Stimulated activated CD4-positive, alpha-beta T cell treated with anti-CD3 and anti-CD28 coated beads, Interleukin-12 subunit alpha, Interleukin-12 subunit beta, amount 100 ng/mL, for 48 hours (primary cell): ENCODE data around the gene CDH13.

ENCODE experiments used
- DNase-seq, 3 donors: peaks; one replicate each; pipeline ENCODE4 v3.0.0-alpha.2; 2020; ENCODE audit warnings: low read depth in 2 of 3, low spot score in 1 of 3

The CDH13 gene

DNA sequence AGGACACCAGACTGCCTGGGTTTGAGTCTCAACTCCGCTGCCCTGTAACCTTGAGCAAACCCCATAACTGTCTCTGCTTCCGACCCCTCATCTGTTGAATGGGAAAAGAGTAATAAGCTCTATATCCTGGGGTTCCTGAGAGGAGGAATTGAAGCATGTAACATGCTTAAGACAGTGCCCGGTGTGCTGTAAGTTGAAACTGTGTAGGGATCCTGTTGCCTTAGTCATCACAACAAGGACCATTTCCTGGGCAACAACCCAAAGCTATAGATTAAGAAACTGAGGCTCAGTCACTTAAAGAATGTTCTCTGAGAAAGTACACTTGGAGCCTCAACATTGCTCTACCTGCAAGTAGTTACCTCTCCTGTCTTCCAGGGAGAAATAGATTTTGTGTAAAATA is 23.0 kb downstream of the CDH13 start:
- no peak for DNase-seq

DNA sequence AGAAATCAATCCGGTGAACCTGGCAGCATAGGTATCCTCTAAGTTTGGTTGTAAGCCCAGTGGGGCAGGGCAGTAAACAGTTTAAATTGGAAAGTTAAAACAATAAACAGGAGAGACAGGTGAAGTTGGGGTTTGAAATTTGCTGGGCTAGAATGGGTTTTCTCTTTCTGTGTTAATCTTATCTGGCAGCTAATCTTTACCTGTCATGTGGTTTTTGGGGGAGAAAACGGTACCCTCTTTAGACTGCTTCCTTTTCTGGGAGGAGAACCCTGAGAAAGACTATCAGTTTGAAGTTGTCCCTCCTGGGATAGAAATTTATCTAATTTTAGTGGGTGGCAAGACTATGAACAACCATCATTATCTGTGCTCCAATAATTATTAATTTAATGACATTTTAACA is 24.0 kb downstream of the CDH13 start:
- DNase-seq: no peak

DNA sequence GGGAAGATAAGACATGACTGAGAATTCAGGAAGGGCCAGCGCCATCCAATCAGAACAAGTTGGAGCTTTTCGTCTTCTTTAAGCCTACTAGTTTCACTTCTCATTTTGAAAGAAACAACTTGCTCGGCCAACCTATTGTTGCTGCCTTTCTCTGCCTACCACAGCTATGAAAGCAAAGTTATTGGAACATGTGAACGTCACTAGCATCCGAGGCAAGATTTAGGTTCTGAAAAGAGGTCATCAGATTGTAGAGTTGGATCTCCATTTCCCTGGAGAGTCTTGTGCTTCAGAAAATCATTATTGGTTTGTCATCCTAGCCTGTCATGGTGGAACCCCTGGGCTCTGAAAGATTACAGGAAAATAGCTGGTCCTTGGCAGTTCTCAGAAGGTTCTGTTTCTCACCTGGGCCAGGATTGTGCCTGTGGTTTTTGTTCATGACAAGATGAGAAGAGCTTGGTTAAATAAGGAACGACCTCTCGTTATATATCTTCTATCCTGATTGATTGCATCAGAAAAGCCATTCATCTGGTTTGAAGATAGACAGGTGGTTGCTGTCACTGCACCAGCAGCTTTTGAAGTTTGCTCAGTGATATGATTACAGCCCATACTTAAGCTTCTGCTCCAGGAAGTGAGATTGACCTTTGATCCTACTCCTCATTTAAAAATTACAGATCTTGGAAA is 25.3 kb downstream of the CDH13 start:
- DNase-seq: no peak

DNA sequence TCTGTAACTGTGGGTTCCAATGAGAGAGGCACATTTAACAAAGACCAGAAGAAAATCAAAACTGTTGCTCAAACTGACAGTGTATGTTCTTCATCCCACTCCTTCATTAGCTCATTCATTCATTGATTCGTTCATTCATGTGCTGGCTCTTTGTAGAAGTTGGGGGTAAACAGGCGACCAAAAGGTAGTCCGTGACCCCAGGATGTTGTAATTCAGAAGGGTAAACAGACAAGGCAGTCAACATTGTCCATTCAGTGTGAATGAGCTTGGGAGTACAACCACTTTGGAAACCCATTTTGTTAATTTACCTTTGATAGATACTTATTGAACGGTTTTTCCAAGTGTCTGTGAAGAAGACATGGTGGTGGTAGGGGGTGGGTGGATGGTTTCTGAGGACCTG is 26.1 kb downstream of the CDH13 start:
- no peak for DNase-seq

DNA sequence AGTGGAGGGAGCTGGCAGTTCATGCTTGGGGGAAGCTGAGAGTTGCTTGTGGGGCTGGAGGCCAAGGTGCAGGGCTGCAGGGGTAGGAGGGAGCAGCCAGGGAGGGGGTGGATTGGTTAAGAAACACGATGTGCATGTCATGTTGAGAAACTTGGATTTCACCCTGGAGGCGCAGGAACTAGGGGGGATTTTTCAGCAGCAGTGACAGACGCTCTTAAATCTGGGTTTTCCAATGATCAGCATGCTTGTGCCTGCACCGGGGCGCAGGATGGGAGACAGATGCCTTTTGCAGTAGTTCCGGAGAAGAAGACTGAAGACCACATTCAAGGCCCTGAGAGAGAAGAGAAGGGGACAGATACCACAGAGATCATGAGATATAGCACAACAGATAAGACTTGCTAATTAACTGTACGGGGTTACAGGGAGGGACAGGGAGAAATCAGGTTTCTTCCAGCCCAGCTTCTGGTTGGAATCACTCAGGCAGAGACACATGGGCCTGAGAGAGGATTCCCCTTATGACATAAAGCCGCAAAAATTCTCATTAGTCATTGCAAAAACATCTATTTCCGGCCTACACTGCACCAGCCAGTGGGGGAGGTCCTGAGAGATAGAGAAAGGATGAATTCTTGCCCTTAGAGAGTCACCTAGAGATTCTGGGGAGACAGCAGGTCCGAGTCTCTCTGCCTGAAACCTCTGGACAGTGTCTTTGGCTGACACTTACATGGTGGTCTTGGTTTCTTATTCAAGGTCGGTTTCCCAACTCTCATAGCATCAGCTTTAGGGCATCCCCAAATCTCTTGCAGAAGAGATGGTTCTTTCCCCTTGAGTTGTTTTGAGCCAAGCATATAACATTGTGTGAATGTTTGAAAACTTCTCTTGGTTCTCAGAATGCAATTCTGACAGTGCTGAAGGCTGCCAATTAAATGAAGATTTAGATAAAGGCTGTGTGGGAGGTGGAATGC is 27.1 kb downstream of the CDH13 start:
- peak in 1 of 3 donors; percentile 28 for DNase-seq

DNA sequence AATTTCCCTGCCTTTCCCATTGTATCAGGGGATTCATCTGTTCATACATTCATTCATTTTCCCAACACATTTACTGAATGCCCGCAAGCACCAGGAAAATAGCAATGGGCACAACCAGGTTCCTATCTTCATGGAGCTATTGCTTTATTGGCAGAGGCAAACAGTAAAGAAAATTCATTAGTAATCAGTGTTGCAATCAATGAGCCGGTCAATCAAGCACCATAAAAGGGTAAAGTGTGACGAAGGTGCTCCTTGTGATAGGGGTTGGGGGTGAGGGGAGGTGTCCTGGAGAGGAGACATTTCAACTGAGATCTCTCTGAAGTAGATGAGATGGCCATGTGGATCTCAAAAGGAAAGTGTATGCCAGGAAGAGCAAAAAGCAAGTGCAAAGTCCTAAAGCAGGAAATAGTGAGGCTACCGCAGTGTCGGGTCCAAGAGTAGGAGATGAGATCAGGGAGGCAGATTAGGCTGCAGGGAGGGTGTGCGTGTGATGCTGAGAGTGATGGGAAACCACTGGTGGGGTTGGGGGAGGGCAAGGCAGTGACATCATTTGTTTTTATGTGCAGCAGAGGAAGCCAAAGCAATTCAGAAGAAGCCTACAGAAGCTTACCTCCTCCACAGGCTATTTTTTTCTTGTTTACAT is 28.4 kb downstream of the CDH13 start:
- DNase-seq: peak in 2 of 3 donors; percentile 50 to 64

DNA sequence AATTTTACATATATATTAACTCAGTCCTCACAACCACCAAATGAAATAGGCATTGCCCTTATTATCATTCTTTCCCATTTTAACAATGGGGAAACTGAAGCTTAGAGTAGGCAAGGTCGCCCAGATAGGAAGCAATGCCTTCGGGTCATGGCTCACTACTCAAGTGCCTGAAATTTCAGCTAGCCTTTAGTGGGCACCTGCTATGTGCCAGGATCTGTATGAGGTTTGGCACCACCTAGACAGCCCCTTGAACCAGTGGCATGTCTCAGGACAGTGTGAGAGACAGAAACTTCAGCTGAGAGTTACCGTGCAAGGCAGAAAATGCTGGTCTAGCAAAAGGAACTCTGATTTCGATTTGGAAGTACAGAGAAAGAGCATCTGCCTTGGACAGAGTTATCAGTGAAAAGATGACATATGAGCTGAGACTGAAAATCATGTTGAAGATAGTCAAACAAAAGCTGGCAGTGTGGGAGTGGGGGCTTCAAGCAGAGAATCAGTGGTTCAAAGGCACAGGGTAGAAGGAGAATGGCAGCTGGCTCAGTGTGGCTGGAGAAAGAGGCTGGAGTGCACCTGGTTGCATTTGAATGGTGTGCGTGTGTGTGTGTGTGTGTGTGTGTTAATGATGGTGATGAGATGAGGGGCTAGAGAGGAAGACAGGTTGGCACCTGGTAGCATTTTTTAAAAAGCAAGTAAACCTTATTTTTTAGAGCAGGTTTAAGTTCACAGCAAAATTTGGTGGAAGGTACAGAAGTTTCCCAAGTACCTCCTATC is 29.1 kb downstream of the CDH13 start:
- no peak for DNase-seq

DNA sequence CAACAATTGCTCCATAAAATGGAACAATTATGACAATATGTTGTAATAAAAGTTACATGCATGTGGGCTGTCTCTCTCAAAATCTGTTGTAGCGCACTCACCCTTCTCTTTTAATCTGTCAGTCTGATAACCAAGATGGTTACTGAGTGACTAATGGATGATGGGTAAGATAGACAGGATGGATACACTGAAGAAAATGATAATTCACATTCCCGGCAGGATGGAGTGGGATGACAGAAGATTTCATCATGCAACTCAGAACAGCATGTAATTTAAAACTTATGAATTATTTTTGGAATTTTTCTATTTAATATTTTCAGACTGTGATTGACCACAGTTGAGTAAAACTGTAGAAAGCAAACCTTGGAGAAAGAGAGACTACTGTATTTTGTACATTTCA is 30.5 kb downstream of the CDH13 start:
- DNase-seq: no peak

DNA sequence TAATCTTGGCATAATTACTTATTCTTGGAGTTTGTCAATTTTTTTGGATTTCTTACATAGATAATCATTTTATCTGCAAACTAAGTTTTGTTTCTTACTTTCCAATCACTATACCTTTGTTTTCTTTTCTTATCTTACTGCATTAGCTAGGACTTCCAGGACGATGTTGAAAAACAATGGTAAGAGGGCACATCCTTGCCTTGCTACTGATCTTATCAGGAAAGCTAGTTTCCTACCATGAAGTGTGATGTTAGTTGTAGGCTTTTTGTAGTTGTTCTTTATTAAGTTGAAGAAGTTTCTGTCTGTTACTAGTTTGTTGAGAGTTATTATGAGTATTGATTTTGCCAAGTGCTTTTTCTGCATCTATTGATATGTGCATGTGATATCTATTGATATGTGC is 31.0 kb downstream of the CDH13 start:
- no peak for DNase-seq

DNA sequence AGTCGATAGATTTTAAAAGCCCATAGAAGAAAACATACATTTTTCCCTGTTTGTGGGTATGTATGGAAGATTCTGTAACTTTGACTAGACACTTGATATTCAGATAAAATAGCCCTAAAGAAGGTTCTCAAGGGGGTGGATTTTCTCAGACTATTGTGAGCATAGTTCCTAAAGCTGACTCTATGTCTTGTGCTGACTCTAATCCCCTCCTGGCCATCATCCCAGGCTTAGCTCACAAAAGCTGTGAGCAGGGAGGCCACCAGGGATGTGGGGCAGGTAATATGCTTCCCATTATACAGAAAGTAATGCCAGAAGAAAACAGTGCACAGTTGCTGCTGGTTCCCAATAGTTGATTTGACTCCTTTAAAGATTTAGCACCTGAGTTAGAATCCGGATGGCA is 32.0 kb downstream of the CDH13 start:
- no peak for DNase-seq

DNA sequence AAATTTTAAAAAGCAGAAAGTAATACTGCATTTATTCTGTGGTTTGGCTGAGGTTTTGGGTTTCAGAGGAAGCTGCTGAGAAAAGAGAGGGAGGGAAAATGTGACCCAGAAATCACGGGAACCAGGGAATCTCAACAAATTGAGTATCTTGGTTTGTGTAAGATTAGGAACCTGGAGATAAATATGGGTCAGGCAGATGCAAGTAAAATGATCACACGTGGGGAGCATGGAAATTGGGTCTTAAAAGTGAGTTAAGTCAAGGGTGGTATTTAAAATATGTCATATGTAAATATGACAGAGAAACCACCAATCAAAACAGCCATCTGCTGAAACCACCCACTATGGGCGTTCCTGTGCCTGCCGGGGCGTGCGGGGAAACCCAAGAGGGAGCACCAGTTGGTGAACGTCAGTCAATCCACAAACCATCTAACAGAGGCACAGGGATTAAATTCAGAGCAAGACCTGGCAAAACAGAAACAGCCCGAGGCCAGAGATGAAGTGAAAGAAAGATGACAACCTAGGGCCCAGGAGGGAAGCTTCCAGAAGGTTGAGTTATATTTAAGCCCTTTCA is 33.4 kb downstream of the CDH13 start:
- peak in 1 of 3 donors; percentile 25 for DNase-seq

DNA sequence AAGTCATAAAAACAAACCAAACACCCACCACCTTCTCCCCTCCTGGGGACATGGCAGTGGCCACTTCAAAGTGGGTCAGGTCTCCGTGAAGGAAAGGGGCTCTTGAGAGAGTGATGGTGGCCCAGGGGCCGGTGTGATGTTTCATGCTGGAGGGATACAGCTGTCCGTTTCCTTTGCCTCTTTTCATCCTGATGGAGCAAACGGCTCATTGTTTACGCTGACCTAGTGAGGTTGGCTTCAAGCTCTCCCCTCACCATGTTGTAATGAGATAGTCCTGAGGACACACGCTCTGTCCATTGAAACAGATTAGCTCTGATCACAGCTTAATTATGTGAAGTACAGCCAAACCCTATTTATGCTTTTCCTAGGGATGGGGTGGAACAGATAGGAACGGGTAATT is 34.2 kb downstream of the CDH13 start:
- DNase-seq: no peak

DNA sequence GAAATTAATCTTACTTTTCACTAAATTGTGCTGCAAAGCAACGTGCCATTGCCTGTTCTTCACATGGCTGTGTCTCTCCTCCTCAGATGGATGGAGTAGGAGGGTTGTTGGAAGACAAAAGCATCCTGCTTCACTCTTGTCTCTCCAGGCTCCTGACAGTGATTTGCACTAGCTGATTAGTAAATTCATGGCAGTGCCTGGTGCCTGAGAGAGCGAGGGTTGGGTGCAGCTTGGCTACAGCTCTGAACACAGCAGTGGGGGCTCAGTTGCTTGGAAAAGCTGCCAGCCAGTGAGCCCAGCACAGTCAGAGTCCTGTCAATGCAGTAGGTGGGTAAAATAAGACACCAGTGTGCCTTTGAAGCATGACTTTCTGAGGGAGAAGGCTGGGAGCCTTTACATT is 37.4 kb downstream of the CDH13 start:
- no peak for DNase-seq

DNA sequence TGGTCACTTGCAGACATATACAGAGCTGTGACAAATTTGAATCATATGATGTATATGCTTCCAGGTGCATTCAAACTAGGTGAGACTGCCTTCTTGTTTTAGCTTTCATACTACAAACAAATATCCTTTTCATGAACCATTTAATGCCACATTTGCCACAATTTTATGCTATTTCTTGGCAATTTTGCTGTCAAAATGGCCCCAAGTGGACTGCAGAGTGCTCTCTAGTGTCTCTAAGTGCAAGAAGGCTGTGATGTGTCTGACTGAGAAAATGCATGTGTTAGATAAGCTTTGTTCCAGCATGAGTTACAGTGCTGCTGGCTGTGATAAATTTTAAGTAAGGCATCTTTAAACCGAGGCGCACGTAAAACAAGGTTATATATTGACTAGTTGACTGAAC is 38.3 kb downstream of the CDH13 start:
- DNase-seq: no peak

DNA sequence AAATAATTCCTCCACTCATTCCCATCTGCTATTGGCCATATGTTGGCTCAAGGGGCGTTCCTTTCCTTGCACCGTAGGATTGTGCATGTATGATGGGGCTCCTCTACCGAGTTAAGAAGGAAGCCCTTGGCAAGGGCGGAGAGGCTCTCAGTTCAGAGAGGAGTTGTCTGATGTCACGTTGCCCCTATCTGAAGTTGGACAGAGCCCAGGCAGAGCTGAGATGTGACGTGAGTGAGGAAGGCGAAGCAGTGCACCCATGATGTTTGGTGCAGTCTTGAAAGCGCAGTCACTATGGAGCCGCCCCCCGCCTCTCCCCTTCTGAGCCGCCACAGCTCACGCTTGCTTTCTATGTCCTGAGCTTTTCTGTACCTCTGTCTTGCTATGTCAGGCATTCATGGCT is 40.7 kb downstream of the CDH13 start:
- no peak for DNase-seq

DNA sequence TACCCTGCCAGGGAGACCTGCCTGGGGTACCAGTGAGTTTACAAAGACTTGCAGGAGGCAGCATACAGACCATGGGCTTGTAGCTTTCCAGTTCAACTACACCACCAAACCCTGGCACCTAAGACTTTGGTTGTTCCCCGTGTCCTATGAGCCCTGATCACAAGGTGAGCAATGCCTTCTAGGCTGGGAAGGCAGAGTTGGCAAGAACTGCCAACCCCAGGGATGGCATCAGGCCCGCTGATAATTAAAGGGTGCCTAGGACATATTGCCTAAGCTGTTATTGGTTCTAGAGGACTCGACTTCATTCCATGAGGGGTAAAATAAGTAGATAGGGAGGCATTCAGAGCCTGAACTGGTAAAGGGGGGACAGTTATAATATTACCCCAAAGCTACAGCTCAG is 41.3 kb downstream of the CDH13 start:
- no peak for DNase-seq

DNA sequence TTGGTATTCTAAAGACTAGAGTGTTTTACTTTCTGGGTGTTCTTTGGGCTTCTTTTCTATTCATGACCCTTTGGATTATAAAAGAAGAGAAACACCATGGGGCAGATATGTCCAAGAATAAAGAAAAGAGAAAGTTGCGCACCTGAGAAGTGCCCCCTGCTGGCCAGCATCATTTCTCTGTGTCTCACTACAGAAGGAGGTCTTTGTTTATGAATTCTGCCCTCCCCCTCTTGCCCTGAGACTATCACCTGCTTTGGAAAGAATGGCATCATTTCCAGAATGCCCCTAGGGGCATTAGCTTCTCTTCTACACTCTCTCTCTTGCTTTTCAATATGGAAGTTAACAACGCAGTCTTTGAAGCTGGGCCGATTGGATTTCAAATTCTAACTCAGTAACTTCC is 45.0 kb downstream of the CDH13 start:
- DNase-seq: peak in 1 of 3 donors; percentile 9

DNA sequence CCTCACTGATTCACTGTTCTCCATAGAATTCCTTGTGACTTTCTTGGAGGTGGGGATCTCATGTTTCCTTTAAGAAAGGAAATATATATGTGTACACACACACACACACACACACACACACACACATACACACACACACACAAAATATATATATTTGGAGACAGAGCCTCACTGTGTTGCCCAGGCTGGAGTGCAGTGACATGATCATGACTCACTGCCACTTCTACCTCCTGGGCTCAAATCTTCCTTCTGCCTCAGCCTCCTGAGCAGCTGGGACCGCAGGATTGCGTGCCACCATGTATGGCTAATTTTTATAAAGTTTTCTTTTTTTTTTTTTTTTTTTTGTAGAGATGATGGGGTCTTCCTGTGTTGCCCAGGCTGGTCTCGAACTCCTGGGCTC is 45.9 kb downstream of the CDH13 start:
- no peak for DNase-seq

DNA sequence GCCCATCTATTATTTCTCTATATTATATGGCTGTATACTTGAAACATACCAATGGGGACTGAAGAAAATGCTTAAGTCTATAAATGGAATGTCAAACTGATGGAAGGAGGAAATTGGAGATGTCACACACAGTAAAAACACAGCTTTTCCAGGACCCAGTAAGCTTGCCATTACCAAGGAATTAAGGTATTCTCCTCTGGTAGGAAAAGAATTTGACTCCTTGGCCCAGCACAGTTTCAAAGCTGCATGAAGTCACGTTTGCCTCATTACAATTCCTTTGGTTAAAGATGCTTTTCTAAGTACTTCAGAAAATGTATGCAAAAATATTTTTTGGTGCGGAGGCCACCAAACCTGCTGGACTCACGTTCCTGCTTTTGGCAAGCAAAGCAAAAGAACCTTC is 48.5 kb downstream of the CDH13 start:
- no peak for DNase-seq

DNA sequence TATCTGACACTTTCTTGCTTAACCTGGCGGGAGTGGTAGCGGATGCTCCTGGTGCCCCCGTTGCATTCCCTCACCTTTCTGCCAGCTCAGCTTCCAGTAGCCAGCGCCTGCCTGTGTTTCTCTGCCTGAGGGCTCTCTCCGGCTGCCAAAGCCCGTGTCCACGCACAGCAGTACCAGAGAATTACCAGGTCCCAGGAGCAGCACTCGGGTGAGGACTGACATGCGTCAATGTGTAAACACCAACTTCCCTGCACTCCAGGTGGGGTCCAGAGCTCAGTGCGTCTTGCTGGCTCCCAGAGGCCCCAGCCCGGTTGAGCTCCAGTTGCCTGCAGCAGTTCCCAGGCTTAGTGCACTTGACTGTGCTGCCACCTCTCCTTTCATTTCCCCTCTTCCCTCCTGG is 54.8 kb downstream of the CDH13 start:
- no peak for DNase-seq

DNA sequence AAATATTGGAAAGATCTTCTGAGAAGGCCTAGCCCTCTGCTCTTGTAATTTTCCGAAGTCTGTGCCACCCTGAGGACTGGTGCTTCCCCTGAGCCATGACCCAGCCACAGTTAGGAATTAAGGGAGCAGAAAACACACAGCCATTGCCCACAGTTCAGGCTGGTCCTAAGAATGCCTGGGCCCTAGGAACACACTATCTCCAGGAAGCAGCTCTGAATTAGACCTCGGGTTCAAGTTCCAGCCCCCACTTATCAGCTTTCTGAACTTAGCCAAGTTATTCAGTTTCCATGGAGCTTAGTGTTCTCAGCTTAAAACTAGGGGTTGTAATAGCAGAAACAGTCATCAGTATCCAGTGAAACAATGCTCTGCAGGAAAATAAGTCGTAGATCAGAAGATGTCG is 56.0 kb downstream of the CDH13 start:
- DNase-seq: no peak
